GM15510 (cell line): ENCODE data around the gene TWIST2.

ENCODE experiments used
- POLR2A ChIP-seq: IDR thresholded peaks from 3 replicates; pipeline ENCODE4 v1.6.1; 2011; ENCODE audit warnings: borderline replicate concordance; ENCODE audit not compliant: insufficient read length; ENCODE audit errors: extremely low read depth

Gene TWIST2

DNA sequence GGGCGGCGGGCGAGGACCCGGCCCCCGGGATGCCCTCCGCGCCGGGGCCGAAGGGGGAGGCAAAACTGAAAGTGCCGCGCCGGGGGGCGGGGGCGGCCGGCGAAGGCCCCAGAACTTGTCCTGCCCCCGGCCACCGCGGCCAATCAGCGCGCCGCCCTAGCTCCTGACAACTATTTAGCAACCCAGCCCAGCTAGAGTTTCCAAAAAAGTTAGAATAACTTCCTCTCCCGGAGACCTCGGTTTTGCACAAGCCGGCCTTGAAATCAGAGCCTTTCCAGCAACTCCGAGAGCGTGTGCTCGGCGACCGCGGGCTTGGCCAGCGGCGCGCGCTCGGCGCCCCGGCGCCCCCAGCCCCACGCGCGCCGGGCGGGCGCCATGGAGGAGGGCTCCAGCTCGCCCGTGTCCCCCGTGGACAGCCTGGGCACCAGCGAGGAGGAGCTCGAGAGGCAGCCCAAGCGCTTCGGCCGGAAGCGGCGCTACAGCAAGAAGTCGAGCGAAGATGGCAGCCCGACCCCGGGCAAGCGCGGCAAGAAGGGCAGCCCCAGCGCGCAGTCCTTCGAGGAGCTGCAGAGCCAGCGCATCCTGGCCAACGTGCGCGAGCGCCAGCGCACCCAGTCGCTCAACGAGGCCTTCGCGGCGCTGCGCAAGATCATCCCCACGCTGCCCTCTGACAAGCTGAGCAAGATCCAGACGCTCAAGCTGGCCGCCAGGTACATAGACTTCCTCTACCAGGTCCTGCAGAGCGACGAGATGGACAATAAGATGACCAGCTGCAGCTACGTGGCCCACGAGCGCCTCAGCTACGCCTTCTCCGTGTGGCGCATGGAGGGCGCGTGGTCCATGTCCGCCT, at the start of gene TWIST2:
TWIST2 (plus strand) TSS at position 245 of the 850 bp plus-strand sequence; CDS start at position 376, 131 bp downstream.
- no peak for TF ChIP-seq POLR2A

DNA sequence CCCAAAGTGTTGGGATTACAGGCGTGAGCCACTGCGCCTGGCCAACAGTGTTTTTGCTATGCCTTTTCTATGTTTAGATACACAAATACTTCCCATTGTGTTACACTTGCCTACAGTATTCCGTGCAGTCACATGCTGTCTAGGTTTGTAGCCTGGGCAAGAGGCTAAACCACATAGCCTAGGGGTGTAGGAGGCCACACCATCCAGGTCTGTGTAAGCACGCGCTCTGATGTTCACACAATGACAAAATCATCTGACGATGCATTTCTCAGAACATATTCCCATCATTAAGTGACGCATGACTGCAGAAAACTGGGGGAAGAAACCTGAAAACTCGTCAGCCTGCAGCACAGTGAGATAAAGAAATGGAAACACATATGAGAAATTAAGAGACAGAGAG, 46.1 kb upstream of the TWIST2 start:
- TF ChIP-seq POLR2A = no peak

DNA sequence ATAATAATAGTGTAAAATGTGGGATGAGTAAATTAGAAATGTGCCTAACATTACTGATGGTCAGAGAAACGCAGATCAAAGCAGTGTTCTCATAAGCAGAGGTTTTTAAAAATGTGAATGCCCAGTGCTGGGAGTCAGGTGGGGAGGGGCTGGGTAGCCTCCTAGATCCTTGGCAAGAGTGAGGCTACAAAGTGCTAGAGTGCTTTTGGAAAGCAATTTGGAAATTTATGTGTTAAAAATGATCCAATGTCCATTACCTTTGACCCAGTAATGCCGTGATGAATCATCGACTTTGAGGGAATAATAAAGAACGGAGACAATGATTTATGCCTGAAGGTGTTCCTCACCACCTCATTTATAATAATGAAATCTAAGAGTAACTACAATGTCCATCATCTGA, 44.9 kb upstream of the TWIST2 start:
- TF ChIP-seq POLR2A = no peak

DNA sequence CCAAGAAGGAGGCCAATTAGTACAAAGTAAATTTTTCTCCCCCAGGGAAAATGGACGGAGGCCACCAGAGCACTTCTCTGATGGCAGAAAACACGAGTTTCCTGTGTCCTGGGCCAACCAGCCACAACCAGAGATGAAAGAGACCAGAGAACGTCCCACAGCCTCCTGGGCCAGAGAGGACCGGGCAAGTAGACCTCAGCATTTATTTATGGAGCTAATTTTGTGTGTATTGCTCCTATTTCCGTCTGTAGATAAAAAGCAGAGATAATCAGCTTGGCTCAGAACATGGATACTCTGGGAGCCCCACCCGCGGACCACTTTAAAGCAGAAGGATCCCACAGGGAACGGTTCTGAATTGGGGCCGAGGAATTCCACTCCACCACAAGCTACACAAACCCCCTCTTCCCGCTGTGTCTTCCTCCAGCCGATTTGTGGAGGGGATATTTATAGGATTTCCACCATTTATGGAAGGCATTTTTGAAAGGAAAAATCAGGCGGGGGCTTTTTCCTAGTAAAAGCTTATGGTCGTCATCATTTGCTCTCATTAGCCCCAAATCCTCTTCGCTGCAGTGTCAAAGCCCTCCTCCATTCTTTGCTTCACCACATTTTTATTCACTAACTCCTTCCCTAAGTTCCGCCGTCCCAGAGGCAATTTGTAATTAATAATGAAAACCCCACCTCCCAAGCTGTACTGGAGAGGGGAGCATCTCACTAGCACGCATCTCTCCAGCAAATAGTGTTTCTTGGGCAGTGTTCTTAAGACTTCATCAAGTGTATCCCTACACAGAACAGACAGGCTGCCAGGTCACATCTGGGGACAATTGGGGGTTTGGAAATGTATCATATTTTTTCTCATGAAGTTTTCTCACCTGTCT, 43.7 kb upstream of the TWIST2 start:
- no peak for TF ChIP-seq POLR2A

DNA sequence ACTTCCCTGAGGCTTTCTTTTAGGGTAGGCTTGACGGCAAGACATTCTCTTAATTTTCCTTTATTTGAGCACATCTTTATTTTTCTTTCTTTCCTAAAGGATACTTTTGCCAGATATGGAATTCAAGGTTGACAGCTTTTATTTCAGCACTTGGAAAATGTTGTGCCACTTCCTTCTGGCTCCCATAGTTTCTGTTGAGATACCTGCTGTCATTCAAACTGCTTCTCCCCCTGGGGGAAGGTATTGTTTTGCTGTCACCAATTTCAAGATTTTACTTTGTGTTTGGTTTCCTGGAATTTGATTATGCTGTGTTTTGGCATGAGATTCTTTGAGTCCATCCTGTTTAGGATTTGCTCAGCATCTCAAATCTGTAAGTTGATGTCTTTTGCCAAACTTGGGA, 39.1 kb upstream of the TWIST2 start:
- TF ChIP-seq POLR2A = no peak

DNA sequence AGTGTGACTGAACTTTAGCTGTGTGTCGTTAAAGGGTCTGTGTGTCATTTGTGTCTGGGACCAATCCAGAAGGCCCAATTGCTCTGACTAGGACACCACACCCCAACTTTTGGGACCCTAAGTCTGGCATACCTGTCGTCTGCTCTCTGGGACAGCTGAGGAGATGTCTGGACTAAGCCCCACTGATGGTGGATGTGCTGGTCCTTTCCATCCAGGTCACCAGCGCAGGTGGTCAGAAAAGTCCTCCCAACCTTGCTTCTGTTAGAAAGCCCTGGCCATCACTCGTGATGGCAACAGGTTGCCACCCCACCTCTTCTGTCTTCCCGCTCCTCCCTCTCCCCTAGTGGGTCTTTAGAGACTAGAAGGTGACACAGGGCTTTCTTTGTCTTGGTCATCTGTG, 37.6 kb upstream of the TWIST2 start:
- TF ChIP-seq POLR2A = no peak

DNA sequence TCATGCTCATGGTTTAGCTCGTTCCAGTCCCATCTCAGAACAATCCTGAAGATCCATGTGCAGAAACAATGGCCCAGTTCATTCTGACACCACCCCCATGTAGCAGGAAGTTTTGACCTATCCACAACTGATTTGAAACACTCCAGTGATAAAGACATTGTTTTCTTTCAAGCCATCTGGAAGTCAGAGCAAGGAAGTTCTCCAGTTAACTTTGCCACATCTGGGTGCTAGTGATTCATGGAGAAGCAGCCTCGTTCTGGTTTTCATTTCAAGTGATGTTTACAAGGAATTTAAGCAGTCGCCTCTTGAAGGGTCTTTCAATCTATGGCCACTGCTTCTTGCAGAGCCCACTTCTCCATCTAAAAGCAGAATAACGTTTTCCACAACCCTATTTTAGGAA, 36.6 kb upstream of the TWIST2 start:
- no peak for TF ChIP-seq POLR2A

DNA sequence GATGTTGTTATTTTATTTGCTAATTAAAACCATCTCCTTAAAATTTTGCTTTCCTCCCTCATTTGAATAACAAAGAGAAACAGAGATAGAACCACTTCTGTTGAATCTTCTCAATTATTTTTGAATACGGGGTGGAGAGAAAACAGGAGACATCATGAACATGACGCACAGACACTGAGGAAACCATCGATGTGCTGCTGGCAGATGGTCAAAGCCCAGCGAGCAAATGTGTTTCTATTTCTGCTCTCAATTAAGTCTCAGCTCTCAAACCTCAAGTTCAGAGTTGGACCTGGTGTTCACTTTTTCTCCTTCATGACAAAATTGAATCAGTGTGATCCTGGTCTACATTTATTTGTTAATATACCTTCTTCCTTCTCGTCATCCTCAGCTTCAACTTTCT, 36.1 kb upstream of the TWIST2 start:
- no peak for TF ChIP-seq POLR2A

DNA sequence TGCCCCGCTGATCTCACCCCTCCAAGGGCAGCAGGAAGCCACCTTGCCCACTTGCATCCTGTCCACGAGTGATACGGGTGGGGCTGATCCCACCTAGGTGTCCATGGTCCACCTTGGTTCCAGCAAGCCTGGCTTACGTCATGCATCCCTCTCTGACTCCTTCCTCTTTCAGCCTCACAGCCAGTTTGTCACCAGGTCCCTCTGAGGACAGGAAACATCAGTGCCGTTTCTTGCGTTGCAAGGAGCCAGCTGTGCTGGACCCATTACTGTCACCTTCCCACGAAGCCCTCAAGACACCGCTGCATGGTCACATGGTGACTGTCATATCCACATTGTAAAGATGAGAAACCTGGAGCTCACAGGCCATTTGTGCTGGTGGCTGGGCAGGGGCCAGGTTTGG, 34.8 kb upstream of the TWIST2 start:
- TF ChIP-seq POLR2A = no peak

DNA sequence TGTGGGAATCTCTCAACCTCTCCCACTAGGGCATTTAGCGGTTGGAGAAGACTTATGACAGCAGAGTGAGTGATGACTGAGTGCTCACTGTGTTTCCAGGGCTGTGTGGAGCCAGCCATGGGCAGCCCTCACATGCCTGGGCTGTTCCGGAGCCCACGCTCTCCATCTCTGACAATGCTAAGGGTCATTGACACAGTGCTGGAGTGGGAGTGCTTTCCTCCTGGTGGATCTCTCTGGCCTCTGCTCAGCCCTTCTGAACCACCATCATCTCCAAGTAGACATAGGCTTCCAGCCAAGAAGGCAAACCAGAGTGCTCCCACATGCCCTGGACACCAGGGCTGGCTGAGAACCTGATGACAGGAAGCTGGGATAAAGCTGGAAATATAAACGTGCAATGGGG, 33.1 kb upstream of the TWIST2 start:
- TF ChIP-seq POLR2A = no peak

DNA sequence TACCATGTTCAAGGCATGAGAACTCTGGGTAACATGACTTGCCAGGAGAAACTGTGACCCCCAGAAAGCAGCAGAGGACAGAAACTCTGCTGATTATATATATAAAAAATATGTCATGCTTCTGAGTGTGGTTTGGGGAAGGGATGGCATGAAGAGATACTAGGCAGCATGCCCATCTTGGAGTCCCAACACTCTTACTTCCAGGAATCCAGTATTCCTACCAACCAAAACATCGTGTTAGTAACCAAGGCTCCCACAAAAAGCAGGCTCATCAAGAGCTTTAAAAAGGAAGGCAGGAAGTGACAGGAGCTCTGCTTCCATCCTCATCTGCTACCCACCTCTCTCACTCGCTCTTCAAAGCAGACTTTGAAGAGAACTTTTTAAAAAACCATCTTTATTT, 31.6 kb upstream of the TWIST2 start:
- no peak for TF ChIP-seq POLR2A

DNA sequence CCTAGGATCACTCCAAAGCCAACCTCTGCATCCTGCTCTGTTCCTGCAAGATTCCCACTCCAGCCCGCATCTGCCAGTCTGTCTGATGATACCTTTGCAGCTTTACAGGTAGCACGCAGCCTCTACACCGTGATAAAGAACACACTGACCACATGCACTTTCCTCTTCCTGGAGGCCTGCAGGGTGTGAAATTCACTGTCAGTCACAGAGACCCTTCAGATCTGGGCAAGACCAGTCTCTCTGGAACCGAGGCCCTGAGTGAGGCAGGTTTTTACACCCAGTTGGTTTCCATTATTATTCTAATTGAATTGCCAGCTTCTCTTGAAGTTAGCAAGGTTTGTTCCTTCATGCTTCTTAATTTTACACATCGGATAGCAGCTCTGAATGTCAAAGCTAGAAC, 30.5 kb upstream of the TWIST2 start:
- TF ChIP-seq POLR2A = no peak

DNA sequence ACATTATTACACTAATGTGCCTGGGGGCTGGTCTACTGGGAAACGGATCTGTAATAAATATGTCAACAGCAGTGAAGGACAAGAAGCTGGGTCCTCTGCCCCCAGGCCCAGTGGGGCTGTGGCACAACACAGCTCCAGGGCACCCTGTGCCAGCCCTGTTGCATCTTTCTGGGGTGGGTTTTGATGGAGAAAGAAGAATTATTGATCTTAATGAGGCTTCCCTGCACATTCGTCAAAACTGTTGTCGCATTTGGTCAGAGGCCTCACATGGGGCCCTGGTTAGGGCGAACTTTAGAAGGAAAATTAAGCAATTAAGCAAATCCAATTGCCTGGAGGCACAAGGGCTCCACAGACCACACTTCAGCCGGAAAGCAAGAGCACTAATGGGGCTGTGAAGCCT, 30.0 kb upstream of the TWIST2 start:
- no peak for TF ChIP-seq POLR2A

DNA sequence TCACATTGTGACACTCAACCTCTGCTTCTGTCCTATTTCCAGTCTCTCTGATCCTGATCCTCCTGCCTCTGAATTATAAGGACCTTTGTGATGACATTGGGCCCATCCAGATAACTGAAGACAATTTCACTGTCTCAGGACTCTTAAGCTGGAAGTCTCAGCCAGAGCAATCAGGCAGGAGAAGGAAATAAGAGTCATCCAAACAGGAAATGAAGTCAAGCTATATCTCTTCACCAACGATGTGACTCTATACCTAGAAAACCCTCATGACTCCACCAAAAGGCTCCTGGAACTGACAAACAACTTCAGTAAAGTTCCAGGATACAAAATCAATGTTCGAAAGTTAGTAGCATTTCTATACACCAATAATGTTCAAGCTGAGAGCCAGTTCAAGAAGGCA, 29.3 kb upstream of the TWIST2 start:
- no peak for TF ChIP-seq POLR2A

DNA sequence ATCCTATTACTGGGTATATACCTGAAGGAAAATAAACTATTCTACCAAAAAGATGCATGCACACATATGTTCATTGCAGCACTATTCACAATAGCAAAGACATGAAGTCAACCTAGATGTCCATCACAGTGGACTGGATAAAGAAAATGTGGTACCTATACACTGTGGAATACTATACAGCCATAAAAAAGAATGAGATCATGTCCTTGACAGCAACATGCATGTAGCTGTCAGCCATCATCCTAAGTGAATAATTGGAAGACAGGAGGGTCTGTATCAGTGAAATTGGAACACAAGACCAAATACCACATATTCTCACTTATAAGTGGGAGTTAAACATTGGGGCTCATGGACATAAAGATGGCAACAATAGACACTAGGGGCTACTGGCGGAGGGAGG, 27.7 kb upstream of the TWIST2 start:
- TF ChIP-seq POLR2A = no peak

DNA sequence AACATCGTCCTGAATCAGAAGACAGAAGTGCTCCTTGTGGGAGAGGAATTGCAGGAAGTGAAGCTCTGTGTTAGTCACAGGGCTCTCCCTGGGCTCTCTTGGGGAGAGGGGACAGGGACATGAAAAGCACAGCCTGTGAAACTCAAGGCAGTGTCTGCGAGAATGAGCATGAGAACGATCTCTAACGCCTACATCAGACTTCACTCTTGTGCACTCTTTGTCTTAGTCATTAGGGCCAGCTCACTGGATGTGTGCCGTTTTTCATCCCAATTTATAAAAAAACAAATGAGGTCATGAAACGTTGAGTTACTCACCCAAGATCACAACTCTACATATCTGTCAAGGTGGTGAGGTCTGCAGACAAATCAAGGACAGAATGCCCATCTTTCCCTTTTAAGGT, 27.0 kb upstream of the TWIST2 start:
- no peak for TF ChIP-seq POLR2A
